Fibroblast of lung (primary cell): ENCODE results near the gene SPAG7. TPM values are rescaled to one million over a fixed set of nuclear protein-coding genes. Genes with fewer than 3 reads are reported as not detected.

Experiments
- DNase-seq, 2 donors: peaks; one replicate each; pipeline versions ENCODE4 v3.0.0 to v3.0.0-alpha.2; 2010; ENCODE audit warnings: low read depth in 2 of 2
- H2AFZ ChIP-seq: 2 replicates; pipeline ENCODE4 v1.5.1; 2012; ENCODE audit warnings: low read length, control low read depth, inconsistent platforms
- H3K27ac ChIP-seq: 2 replicates; pipeline ENCODE4 v1.5.1; 2011; ENCODE audit warnings: low read length, control low read depth; ENCODE audit not compliant: insufficient read depth
- H3K27me3 ChIP-seq: 2 replicates; pipeline ENCODE4 v1.5.1; 2011; ENCODE audit warnings: mild to moderate bottlenecking, low read length; ENCODE audit not compliant: control insufficient read depth, insufficient read depth
- H3K36me3 ChIP-seq: 2 replicates; pipeline ENCODE4 v1.5.1; 2011; ENCODE audit warnings: low read length; ENCODE audit not compliant: control insufficient read depth, insufficient read depth
- H3K4me1 ChIP-seq: 2 replicates; pipeline ENCODE4 v1.5.1; 2011; ENCODE audit warnings: low read length; ENCODE audit not compliant: control insufficient read depth, insufficient read depth; ENCODE audit errors: extremely low read depth
- H3K4me2 ChIP-seq: 2 replicates; pipeline ENCODE4 v1.5.1; 2011; ENCODE audit warnings: low read length, control low read depth; ENCODE audit not compliant: insufficient read depth; ENCODE audit errors: extremely low read depth
- H3K4me3 ChIP-seq, 4 experiments: fragments of 200-600 bp in 1 of 4; sonication (generic) in 1 of 4; replicated peaks in 1 of 4; 2 replicates each; pipeline ENCODE4 v1.5.1; 2011 to 2016; ENCODE audit warnings: low read length in 4 of 4, low read depth in 3 of 4, mild to moderate bottlenecking in 3 of 4, control low read depth in 2 of 4, inconsistent platforms in 1 of 4, mixed read lengths in 1 of 4; ENCODE audit not compliant: insufficient read depth in 1 of 4; ENCODE audit errors: control extremely low read depth in 1 of 4
- H3K79me2 ChIP-seq: 2 replicates; pipeline ENCODE4 v1.5.1; 2012; ENCODE audit warnings: mild to moderate bottlenecking, low read length, inconsistent platforms; ENCODE audit not compliant: control insufficient read depth, insufficient read depth
- H3K9ac ChIP-seq: 2 replicates; pipeline ENCODE4 v1.5.1; 2011; ENCODE audit warnings: mild to moderate bottlenecking, low read length, control low read depth; ENCODE audit not compliant: insufficient read depth
- H3K9me3 ChIP-seq: 2 replicates; pipeline ENCODE4 v1.5.1; 2012; ENCODE audit warnings: low read depth, low read length; ENCODE audit not compliant: control insufficient read depth, insufficient read depth
- H4K20me1 ChIP-seq: 2 replicates; pipeline ENCODE4 v1.5.1; 2011; ENCODE audit warnings: low read length; ENCODE audit not compliant: control insufficient read depth, insufficient read depth; ENCODE audit errors: extremely low read depth
- CTCF ChIP-seq, 2 donors: IDR thresholded peaks in 1 of 2; conservative IDR thresholded peaks in 1 of 2; 1 replicate in 1 of 2; 2 replicates in 1 of 2; pipeline ENCODE4 v1.5.1; 2011 to 2012; ENCODE audit warnings: low read length in 2 of 2, control low read depth in 1 of 2, inconsistent platforms in 1 of 2, low read depth in 1 of 2, mild to moderate bottlenecking in 1 of 2
- EZH2 ChIP-seq: IDR thresholded peaks from 2 replicates; pipeline ENCODE4 v1.5.1; 2012; ENCODE audit warnings: low read length, control low read depth, mild to moderate bottlenecking; ENCODE audit errors: missing control alignments
- polyA plus RNA-seq, 2 donors: library from polyadenylated mRNA; depleted of rRNA in 1 of 2; stranded (reverse) in 1 of 2; unstranded in 1 of 2; fragments of >200 nt; gene quantifications; 2 replicates each; pipeline ENCODE4 v1.2.1, GENCODE V29; 2011 to 2012; ENCODE audit warnings: missing spikeins in 1 of 2
- total RNA-seq: library from RNA; depleted of rRNA; stranded (reverse); fragments of >200 nt; gene quantifications from 2 replicates; pipeline ENCODE4 v1.2.1, GENCODE V29; 2014

SPAG7 gene
- total and polyA plus RNA-seq, 2 donors (not counting 1 experiment from before 2014, with no cell fraction given), result 62.8 to 83.0 TPM

- Histone ChIP-seq H3K9me3 (no peaks in the 10 kb centered on the region), H3K79me2 (peaks cover 56% of the 10 kb centered on the region), H3K27me3 (no peaks in the 10 kb centered on the region), H3K4me2 (peak overlapping the region; percentile 100), H3K27ac (peak overlapping the region; percentile 89), H3K4me3 (peak overlapping the region; percentile 76 to 93 (median 81)), H3K9ac (peak overlapping the region; percentile 65), H3K4me1 (peaks cover 20% of the 10 kb centered on the region), H2AFZ (no peak overlapping the region), H4K20me1 (no peaks in the 10 kb centered on the region), H3K36me3 (peaks cover 29% of the 10 kb centered on the region)
- no peak for DNase-seq
- TF ChIP-seq CTCF (conservative IDR thresholded peaks at IDR 0.05 in 1 of 2, IDR thresholded peaks at IDR 0.05 in 1 of 2; ENCODE audit: low read depth in 1 of 2, low read length in 2 of 2) (no peak), EZH2 (no peak)
Observed at GRCh38 chr17:4939546-4939795, 28.1 kb downstream of the SPAG7 start.

GRCh38 chr17:4938688-4939545, 28.7 kb downstream of the SPAG7 start:
- no peak for DNase-seq
- Histone ChIP-seq H3K4me2 (peak overlapping the region; percentile 100), H3K36me3 (peaks cover 26% of the 10 kb centered on the region), H3K27ac (peak overlapping the region; percentile 89), H4K20me1 (no peaks in the 10 kb centered on the region), H3K79me2 (peaks cover 50% of the 10 kb centered on the region), H2AFZ (no peak overlapping the region), H3K27me3 (no peaks in the 10 kb centered on the region), H3K9ac (peak overlapping the region; percentile 65), H3K4me1 (peaks cover 19% of the 10 kb centered on the region), H3K4me3 (peak overlapping the region; percentile 76 to 93 (median 81)), H3K9me3 (no peaks in the 10 kb centered on the region)
- TF ChIP-seq CTCF (conservative IDR thresholded peaks at IDR 0.05 in 1 of 2, IDR thresholded peaks at IDR 0.05 in 1 of 2; ENCODE audit: low read depth in 1 of 2, low read length in 2 of 2), result no peak
- TF ChIP-seq EZH2, result no peak

- Histone ChIP-seq H3K4me1 (peaks cover 17% of the 10 kb centered on the region), H3K4me3 (peak overlapping the region in 1 of 4 experiments; percentile 93), H3K4me2 (peak overlapping the region; percentile 100), H3K9me3 (no peaks in the 10 kb centered on the region), H3K79me2 (peaks cover 42% of the 10 kb centered on the region), H3K9ac (no peak overlapping the region), H2AFZ (no peak overlapping the region), H3K27me3 (no peaks in the 10 kb centered on the region), H3K36me3 (peaks cover 22% of the 10 kb centered on the region), H4K20me1 (no peaks in the 10 kb centered on the region), H3K27ac (no peak overlapping the region)
- DNase-seq, result no peak
- TF ChIP-seq EZH2, result no peak
- TF ChIP-seq CTCF (conservative IDR thresholded peaks at IDR 0.05 in 1 of 2, IDR thresholded peaks at IDR 0.05 in 1 of 2; ENCODE audit: low read depth in 1 of 2, low read length in 2 of 2), result no peak
Observed at GRCh38 chr17:4938069-4938491, 29.5 kb downstream of the SPAG7 start.
